ENCODE measurements around the gene CEACAM16. TPM values are rescaled to one million over a fixed set of nuclear protein-coding genes. Genes with fewer than 3 reads are reported as not detected.

Gene CEACAM16
- total RNA-seq, 1 experiment from 2014 or later, result not detected

DNA sequence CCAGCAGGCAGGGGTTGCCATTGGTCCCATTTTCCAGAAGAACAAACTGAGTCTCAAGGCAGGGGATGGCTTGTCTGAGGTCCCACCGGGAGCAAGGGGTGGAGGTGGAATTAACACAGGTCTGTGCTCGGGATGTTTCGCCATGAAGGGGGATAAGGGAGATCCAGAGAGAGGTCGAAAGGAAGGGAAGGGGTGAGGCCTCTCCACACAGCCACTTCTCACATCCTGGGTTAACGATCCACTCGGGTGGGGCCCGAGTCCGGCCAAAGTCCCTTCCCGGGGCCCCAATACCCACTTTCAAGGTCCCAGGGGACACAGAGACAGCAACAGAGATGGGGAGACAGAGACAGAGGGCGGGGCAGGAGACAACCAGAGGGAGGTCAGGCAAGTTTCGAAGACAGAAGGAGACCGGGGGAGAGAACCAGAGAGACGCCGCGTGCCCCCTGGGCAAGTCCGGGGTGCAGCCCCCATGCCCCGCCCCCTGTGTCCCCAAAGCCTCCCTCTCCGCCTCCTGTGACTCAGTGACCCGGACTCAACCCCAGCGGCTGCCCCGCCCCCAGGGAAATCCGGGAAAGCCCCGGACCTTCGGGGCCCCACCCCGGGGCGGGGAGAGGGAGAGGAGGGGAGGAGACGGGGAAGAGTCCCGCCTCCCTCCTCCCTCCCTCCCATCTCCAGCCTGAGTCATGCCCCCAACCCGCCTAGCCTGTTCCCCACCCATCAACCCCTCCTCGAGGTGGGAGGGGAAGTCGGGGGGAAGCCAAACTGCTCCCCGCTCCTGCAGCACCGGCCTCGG is 48.2 kb downstream of the CEACAM16 start:
- DNase-seq (ENCODE audit: low read depth, low spot score), result peak; percentile 81
- no TSS peak for BruUV-seq (replicated peaks)
- Histone ChIP-seq H4K20me1 (ENCODE audit: insufficient read depth) (no peaks in the 10 kb centered on the region), H3K4me3 (replicated peaks in 1 of 2; ENCODE audit: low read depth in 1 of 2, low read length in 2 of 2) (peak overlapping the region; percentile 45 to 85), H3K27ac (ENCODE audit: low read depth, low read length) (peak overlapping the region; percentile 98), H3K36me3 (ENCODE audit: control insufficient read depth in 1 of 2, insufficient read depth in 2 of 2, low read length in 2 of 2) (peaks cover 4 to 5% of the 10 kb centered on the region in 2 experiments; a peak in 2 of 4 replicates), H3K9me2 (ENCODE audit: insufficient read depth) (no peaks in the 10 kb centered on the region), H3K4me1 (ENCODE audit: control insufficient read depth in 1 of 2, insufficient read depth in 2 of 2, low read length in 2 of 2) (peaks cover 57 to 82% of the 10 kb centered on the region in 2 experiments), H3K27me3 (ENCODE audit: insufficient read depth, low read length) (no peaks in the 10 kb centered on the region), H2AFZ (ENCODE audit: low read depth, low read length, poor library complexity, severe bottlenecking) (no peak overlapping the region), H3K9me3 (ENCODE audit: control insufficient read depth in 1 of 2, insufficient read depth in 1 of 2, low read depth in 1 of 2, low read length in 2 of 2) (no peaks in the 10 kb centered on the region), H3K4me2 (ENCODE audit: low read length) (peak overlapping the region; percentile 81), H3K9ac (ENCODE audit: low read length) (peak overlapping the region; percentile 89), H3K79me2 (ENCODE audit: insufficient read depth, low read length) (peaks cover 21% of the 10 kb centered on the region)
- ChIA-PET RAD21 (ENCODE audit: low non-redundant PET in 1 of 2, low total read pairs in 2 of 2, uncharacterized antibody in 2 of 2, unreplicated experiment in 2 of 2) (no interaction called here), POLR2A (no interaction called here), CTCF (no interaction called here)
- intact Hi-C loops (cut with micrococcal nuclease), result no loop called here
- peak; percentile 77 for ATAC-seq
- no peak for TF ChIP-seq CEBPB (IDR thresholded peaks at IDR 0.05; ENCODE audit: low read depth)
- TF ChIP-seq ZFX (IDR thresholded peaks at IDR 0.05), result no peak
- TF ChIP-seq JUND (IDR thresholded peaks at IDR 0.05), result no peak; the same call in 1 of the 2 replicates
- TF ChIP-seq YY1 (IDR thresholded peaks at IDR 0.05; ENCODE audit: extremely low read depth, insufficient replicate concordance, low read depth, low read length), result no peak
- TF ChIP-seq SP1 (IDR thresholded peaks at IDR 0.05; ENCODE audit: low read depth), result peak; percentile 89
- TF ChIP-seq ZNF274 (IDR thresholded peaks at IDR 0.05; ENCODE audit: low read depth, low read length), result no peak
- TF ChIP-seq, protein P1, sequence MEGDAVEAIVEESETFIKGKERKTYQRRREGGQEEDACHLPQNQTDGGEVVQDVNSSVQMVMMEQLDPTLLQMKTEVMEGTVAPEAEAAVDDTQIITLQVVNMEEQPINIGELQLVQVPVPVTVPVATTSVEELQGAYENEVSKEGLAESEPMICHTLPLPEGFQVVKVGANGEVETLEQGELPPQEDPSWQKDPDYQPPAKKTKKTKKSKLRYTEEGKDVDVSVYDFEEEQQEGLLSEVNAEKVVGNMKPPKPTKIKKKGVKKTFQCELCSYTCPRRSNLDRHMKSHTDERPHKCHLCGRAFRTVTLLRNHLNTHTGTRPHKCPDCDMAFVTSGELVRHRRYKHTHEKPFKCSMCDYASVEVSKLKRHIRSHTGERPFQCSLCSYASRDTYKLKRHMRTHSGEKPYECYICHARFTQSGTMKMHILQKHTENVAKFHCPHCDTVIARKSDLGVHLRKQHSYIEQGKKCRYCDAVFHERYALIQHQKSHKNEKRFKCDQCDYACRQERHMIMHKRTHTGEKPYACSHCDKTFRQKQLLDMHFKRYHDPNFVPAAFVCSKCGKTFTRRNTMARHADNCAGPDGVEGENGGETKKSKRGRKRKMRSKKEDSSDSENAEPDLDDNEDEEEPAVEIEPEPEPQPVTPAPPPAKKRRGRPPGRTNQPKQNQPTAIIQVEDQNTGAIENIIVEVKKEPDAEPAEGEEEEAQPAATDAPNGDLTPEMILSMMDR (IDR thresholded peaks at IDR 0.05 in 2 of 3, conservative IDR thresholded peaks at IDR 0.05 in 1 of 3; ENCODE audit: borderline replicate concordance in 1 of 3, insufficient read depth in 1 of 3, low read depth in 2 of 3, low read length in 2 of 3), result no peak
- TF ChIP-seq EZH2phosphoT487 (IDR thresholded peaks at IDR 0.05; ENCODE audit: borderline replicate concordance), result no peak
- TF ChIP-seq EZH2 (IDR thresholded peaks at IDR 0.05), result no peak
- no peak for TF ChIP-seq ELF1 (IDR thresholded peaks at IDR 0.05; ENCODE audit: borderline replicate concordance, low read depth)
- TF ChIP-seq RAD21 (IDR thresholded peaks at IDR 0.05; ENCODE audit: low read depth), result no peak
- TF ChIP-seq CBX3 (IDR thresholded peaks at IDR 0.05; ENCODE audit: low read depth), result peak; percentile 50; the same call in 1 of the 2 replicates
- TF ChIP-seq, protein P2, sequence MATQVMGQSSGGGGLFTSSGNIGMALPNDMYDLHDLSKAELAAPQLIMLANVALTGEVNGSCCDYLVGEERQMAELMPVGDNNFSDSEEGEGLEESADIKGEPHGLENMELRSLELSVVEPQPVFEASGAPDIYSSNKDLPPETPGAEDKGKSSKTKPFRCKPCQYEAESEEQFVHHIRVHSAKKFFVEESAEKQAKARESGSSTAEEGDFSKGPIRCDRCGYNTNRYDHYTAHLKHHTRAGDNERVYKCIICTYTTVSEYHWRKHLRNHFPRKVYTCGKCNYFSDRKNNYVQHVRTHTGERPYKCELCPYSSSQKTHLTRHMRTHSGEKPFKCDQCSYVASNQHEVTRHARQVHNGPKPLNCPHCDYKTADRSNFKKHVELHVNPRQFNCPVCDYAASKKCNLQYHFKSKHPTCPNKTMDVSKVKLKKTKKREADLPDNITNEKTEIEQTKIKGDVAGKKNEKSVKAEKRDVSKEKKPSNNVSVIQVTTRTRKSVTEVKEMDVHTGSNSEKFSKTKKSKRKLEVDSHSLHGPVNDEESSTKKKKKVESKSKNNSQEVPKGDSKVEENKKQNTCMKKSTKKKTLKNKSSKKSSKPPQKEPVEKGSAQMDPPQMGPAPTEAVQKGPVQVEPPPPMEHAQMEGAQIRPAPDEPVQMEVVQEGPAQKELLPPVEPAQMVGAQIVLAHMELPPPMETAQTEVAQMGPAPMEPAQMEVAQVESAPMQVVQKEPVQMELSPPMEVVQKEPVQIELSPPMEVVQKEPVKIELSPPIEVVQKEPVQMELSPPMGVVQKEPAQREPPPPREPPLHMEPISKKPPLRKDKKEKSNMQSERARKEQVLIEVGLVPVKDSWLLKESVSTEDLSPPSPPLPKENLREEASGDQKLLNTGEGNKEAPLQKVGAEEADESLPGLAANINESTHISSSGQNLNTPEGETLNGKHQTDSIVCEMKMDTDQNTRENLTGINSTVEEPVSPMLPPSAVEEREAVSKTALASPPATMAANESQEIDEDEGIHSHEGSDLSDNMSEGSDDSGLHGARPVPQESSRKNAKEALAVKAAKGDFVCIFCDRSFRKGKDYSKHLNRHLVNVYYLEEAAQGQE (IDR thresholded peaks at IDR 0.05; ENCODE audit: low read depth), result no peak
- TF ChIP-seq, protein P3, sequence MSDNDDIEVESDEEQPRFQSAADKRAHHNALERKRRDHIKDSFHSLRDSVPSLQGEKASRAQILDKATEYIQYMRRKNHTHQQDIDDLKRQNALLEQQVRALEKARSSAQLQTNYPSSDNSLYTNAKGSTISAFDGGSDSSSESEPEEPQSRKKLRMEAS (IDR thresholded peaks at IDR 0.05), result peak; percentile 18; the same call in 1 of the 2 replicates
- no peak for TF ChIP-seq SIN3A (IDR thresholded peaks at IDR 0.05; ENCODE audit: low read depth)
- TF ChIP-seq POLR2AphosphoS5 (IDR thresholded peaks at IDR 0.05; ENCODE audit: low read depth, low read length), result peak; percentile 61; the same call in 1 of the 2 replicates
- TF ChIP-seq, protein P4, sequence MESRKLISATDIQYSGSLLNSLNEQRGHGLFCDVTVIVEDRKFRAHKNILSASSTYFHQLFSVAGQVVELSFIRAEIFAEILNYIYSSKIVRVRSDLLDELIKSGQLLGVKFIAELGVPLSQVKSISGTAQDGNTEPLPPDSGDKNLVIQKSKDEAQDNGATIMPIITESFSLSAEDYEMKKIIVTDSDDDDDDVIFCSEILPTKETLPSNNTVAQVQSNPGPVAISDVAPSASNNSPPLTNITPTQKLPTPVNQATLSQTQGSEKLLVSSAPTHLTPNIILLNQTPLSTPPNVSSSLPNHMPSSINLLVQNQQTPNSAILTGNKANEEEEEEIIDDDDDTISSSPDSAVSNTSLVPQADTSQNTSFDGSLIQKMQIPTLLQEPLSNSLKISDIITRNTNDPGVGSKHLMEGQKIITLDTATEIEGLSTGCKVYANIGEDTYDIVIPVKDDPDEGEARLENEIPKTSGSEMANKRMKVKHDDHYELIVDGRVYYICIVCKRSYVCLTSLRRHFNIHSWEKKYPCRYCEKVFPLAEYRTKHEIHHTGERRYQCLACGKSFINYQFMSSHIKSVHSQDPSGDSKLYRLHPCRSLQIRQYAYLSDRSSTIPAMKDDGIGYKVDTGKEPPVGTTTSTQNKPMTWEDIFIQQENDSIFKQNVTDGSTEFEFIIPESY (IDR thresholded peaks at IDR 0.05; ENCODE audit: extremely low read depth, insufficient replicate concordance, low read length), result no peak
- TF ChIP-seq, protein P5, sequence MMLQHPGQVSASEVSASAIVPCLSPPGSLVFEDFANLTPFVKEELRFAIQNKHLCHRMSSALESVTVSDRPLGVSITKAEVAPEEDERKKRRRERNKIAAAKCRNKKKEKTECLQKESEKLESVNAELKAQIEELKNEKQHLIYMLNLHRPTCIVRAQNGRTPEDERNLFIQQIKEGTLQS (IDR thresholded peaks at IDR 0.05), result no peak
- TF ChIP-seq FOSL1 (IDR thresholded peaks at IDR 0.05; ENCODE audit: low read depth), result no peak; the same call in 1 of the 2 replicates

All from HCT116 (cell line).